Activated CD4-positive, alpha-beta T cell treated with anti-CD3 and anti-CD28 coated beads, Interleukin-2, amount 50 U/mL, for 1 hour (primary cell): ENCODE data around the gene COL23A1.

Source experiments
- DNase-seq: peaks from one replicate; pipeline ENCODE4 v3.0.0-alpha.2; 2020

Gene COL23A1

GRCh38 chr5:178350361-178351220, 239.6 kb downstream of the COL23A1 start:
- DNase-seq, result no peak

- no peak for DNase-seq
Measured at GRCh38 chr5:178349625-178350353, 240.4 kb downstream of the COL23A1 start.

- DNase-seq, result no peak
Measured at GRCh38 chr5:178349075-178349511, 241.1 kb downstream of the COL23A1 start.

GRCh38 chr5:178348356-178349074, 241.7 kb downstream of the COL23A1 start:
- no peak for DNase-seq

GRCh38 chr5:178347956-178348355, 242.2 kb downstream of the COL23A1 start:
- DNase-seq, result no peak

GRCh38 chr5:178346607-178347334, 243.4 kb downstream of the COL23A1 start:
- DNase-seq, result no peak

- DNase-seq, result no peak
Measured at GRCh38 chr5:178343306-178343705, 246.9 kb downstream of the COL23A1 start.

- no peak for DNase-seq
Measured at GRCh38 chr5:178341851-178342140, 248.4 kb downstream of the COL23A1 start.

- DNase-seq, result no peak
Measured at GRCh38 chr5:178341091-178341850, 248.9 kb downstream of the COL23A1 start.

- DNase-seq, result no peak
Measured at GRCh38 chr5:178340637-178341036, 249.6 kb downstream of the COL23A1 start.

- no peak for DNase-seq
Measured at GRCh38 chr5:178340187-178340586, 250.0 kb downstream of the COL23A1 start.

GRCh38 chr5:178339272-178339671, 250.9 kb downstream of the COL23A1 start:
- no peak for DNase-seq

GRCh38 chr5:178338750-178339144, 251.4 kb downstream of the COL23A1 start:
- DNase-seq, result no peak

GRCh38 chr5:178338126-178338749, 252.0 kb downstream of the COL23A1 start:
- no peak for DNase-seq

GRCh38 chr5:178337334-178337741, 252.9 kb downstream of the COL23A1 start:
- DNase-seq, result no peak

GRCh38 chr5:178336889-178337288, 253.3 kb downstream of the COL23A1 start:
- no peak for DNase-seq

- no peak for DNase-seq
Measured at GRCh38 chr5:178335302-178336030, 254.7 kb downstream of the COL23A1 start.

- no peak for DNase-seq
Measured at GRCh38 chr5:178334861-178335260, 255.3 kb downstream of the COL23A1 start.

- no peak for DNase-seq
Measured at GRCh38 chr5:178333821-178334481, 256.2 kb downstream of the COL23A1 start.

GRCh38 chr5:178332210-178332641, 258.0 kb downstream of the COL23A1 start:
- DNase-seq, result no peak
